Measurements from ENCODE around the gene TMCC3. TPM values are rescaled to one million over a fixed set of nuclear protein-coding genes. Genes with fewer than 3 reads are reported as not detected.
"Not testable (repeated sequence)": the region's sequence is repeated elsewhere in the genome, so short reads cannot be mapped to it uniquely, and the experiment has no call there.

TMCC3 gene
- total RNA-seq, 1 experiment from 2014 or later = 2.1 TPM

DNA sequence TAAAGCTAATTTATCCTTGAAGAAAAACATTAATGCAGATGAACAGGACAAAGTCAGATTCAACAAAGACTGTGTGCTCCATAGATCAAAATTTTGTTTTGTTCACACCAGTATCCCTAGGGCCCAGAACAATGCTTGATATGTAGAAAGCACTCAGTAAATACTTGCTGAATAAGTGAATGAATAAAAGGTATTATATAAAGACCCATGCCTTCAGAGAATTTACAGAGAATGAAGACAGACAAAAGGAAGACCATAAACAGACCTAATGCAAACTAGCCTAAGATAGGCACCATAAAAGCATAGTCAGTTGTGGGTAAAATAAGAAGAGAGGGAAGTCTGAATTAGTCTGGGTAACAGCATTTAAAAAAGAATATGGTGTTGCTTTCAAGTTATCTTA is 47.3 kb upstream of the TMCC3 start:
- ChIA-PET CTCF (no interaction called here), POLR2A (no interaction called here)
- Mint-ChIP-seq H3K36me3 (ENCODE audit: insufficient read depth, unreplicated experiment) (no peaks in the 10 kb centered on the region), H3K27me3 (ENCODE audit: insufficient read depth, unreplicated experiment) (no peaks in the 10 kb centered on the region), H3K9me3 (ENCODE audit: unreplicated experiment) (no peaks in the 10 kb centered on the region), H3K27ac (ENCODE audit: unreplicated experiment) (no peak overlapping the region), H3K4me1 (ENCODE audit: low read depth, unreplicated experiment) (no peaks in the 10 kb centered on the region), H3K4me3 (ENCODE audit: unreplicated experiment) (no peak overlapping the region)
- TF ChIP-seq, protein P1, sequence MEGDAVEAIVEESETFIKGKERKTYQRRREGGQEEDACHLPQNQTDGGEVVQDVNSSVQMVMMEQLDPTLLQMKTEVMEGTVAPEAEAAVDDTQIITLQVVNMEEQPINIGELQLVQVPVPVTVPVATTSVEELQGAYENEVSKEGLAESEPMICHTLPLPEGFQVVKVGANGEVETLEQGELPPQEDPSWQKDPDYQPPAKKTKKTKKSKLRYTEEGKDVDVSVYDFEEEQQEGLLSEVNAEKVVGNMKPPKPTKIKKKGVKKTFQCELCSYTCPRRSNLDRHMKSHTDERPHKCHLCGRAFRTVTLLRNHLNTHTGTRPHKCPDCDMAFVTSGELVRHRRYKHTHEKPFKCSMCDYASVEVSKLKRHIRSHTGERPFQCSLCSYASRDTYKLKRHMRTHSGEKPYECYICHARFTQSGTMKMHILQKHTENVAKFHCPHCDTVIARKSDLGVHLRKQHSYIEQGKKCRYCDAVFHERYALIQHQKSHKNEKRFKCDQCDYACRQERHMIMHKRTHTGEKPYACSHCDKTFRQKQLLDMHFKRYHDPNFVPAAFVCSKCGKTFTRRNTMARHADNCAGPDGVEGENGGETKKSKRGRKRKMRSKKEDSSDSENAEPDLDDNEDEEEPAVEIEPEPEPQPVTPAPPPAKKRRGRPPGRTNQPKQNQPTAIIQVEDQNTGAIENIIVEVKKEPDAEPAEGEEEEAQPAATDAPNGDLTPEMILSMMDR (IDR thresholded peaks at IDR 0.05; ENCODE audit: insufficient read depth in 1 of 2, low read depth in 1 of 2, low read length in 1 of 2, severe bottlenecking in 1 of 2, unreplicated experiment in 1 of 2) = no peak
- intact Hi-C loops (cut with micrococcal nuclease; ENCODE audit: unreplicated experiment) = no loop called here
- Histone ChIP-seq H3K4me1 (no peaks in the 10 kb centered on the region), H3K27me3 (replicated peaks; ENCODE audit: control insufficient read depth, insufficient read depth, low read length) (no peaks in the 10 kb centered on the region), H3K36me3 (ENCODE audit: control insufficient read depth, insufficient read depth, low read length) (no peaks in the 10 kb centered on the region), H3K9me3 (no peaks in the 10 kb centered on the region), H3K4me3 (ENCODE audit: low read depth, low read length) (no peak overlapping the region)
- BruUV-seq (replicated peaks) = no TSS peak
- DNase-seq = no peak

DNA sequence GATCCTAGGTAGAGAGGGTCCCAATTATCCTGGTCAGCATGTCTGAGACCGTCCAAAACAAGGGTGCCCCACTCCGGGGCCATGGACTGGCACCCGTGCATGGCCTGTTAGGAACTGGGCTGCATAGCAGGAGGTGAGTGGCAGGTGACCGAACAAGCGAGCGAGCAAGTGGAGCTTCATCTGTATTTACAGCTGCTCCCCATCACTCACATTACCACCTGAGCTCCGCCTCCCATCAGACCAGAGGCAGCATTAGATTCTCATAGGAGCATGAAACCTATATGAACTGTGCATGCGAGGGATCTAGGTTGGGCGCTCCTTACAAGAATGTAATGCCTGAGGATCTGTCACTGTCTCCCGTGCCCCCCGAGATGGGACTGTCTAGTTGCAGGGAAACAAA is 44.4 kb upstream of the TMCC3 start:
- Mint-ChIP-seq H3K4me1 (ENCODE audit: low read depth, unreplicated experiment) (no peaks in the 10 kb centered on the region), H3K27me3 (ENCODE audit: insufficient read depth, unreplicated experiment) (no peaks in the 10 kb centered on the region), H3K36me3 (ENCODE audit: insufficient read depth, unreplicated experiment) (no peaks in the 10 kb centered on the region), H3K9me3 (ENCODE audit: unreplicated experiment) (no peaks in the 10 kb centered on the region), H3K4me3 (ENCODE audit: unreplicated experiment) (no peak overlapping the region), H3K27ac (ENCODE audit: unreplicated experiment) (no peak overlapping the region)
- intact Hi-C loops (cut with micrococcal nuclease; ENCODE audit: unreplicated experiment) = no loop called here
- H3K4me1 ChIP-seq = peaks cover 11% of the 10 kb centered on the region
- CTCF ChIA-PET = no interaction called here
- H3K9me3 ChIP-seq = no peaks in the 10 kb centered on the region
- no peaks in the 10 kb centered on the region for H3K36me3 ChIP-seq (ENCODE audit: control insufficient read depth, insufficient read depth, low read length)
- POLR2A ChIA-PET = no interaction called here
- H3K4me3 ChIP-seq (ENCODE audit: low read depth, low read length) = no peak overlapping the region
- DNase-seq = no peak
- BruUV-seq (replicated peaks) = no TSS peak
- H3K27me3 ChIP-seq (replicated peaks; ENCODE audit: control insufficient read depth, insufficient read depth, low read length) = no peaks in the 10 kb centered on the region
- TF ChIP-seq, protein P1 (IDR thresholded peaks at IDR 0.05; ENCODE audit: insufficient read depth in 1 of 2, low read depth in 1 of 2, low read length in 1 of 2, severe bottlenecking in 1 of 2, unreplicated experiment in 1 of 2) = no peak

DNA sequence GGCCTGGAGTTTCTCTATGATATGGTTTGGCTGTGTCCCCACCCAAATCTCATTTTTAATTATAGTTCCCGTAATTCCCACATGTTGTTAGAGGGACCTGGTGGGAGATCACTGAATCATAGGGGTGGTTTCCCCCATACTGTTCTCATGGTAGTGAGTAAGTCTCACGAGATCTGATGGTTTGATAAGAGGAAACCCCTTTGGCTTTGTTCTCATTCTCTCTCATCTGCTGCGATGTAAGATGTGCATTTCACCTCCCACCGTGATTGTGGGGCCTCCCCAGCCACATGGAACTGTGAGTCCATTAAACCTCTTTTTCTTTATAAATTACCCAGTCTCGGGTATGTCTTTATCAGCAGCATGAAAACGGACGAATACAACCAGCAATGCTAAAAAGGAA is 42.5 kb upstream of the TMCC3 start:
- H3K4me3 Mint-ChIP-seq (ENCODE audit: unreplicated experiment); H3K27me3 Mint-ChIP-seq (ENCODE audit: insufficient read depth, unreplicated experiment); H3K27me3 ChIP-seq (replicated peaks; ENCODE audit: control insufficient read depth, insufficient read depth, low read length); intact Hi-C loops (cut with micrococcal nuclease; ENCODE audit: unreplicated experiment); BruUV-seq (replicated peaks); H3K4me1 Mint-ChIP-seq (ENCODE audit: low read depth, unreplicated experiment); H3K9me3 ChIP-seq; DNase-seq; POLR2A ChIA-PET; H3K36me3 Mint-ChIP-seq (ENCODE audit: insufficient read depth, unreplicated experiment); H3K27ac Mint-ChIP-seq (ENCODE audit: unreplicated experiment); H3K4me3 ChIP-seq (ENCODE audit: low read depth, low read length); CTCF ChIA-PET; H3K36me3 ChIP-seq (ENCODE audit: control insufficient read depth, insufficient read depth, low read length); H3K9me3 Mint-ChIP-seq (ENCODE audit: unreplicated experiment): not testable (repeated sequence)
- peaks cover 15% of the 10 kb centered on the region for H3K4me1 ChIP-seq

DNA sequence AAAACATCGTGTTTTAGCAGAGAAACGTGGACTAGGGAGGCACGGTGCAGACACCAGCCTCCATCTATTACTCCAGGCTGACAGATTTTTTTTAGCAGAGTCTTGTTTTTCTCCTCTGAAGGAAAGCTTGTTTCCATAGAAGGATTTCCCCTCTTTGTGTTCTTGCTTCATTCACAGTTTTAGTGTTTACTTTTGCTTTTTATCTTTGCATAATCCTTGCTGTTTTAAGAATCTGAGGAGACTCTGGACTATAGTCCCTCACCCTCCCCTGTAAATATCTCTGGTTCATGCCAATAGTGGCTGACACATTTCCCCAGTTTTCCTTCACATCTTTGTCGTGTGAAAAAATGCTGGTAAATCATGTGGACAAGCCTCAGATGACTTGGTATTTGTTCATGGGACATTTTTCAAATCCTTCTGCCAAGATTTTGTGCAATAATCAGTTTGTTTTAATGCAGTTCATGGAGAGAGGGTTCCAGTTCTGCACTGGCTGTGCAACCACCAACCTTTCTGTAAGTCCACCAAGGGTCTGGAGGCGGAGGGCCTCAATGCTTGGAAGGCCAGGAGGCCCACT is 39.9 kb upstream of the TMCC3 start:
- TF ChIP-seq, protein P1 (IDR thresholded peaks at IDR 0.05; ENCODE audit: insufficient read depth in 1 of 2, low read depth in 1 of 2, low read length in 1 of 2, severe bottlenecking in 1 of 2, unreplicated experiment in 1 of 2) = no peak
- intact Hi-C loops (cut with micrococcal nuclease; ENCODE audit: unreplicated experiment) = no loop called here
- Histone ChIP-seq H3K9me3 (no peaks in the 10 kb centered on the region), H3K4me3 (ENCODE audit: low read depth, low read length) (no peak overlapping the region), H3K4me1 (peaks cover 15% of the 10 kb centered on the region), H3K36me3 (ENCODE audit: control insufficient read depth, insufficient read depth, low read length) (no peaks in the 10 kb centered on the region), H3K27me3 (replicated peaks; ENCODE audit: control insufficient read depth, insufficient read depth, low read length) (no peaks in the 10 kb centered on the region)
- no peaks in the 10 kb centered on the region for H3K9me3 Mint-ChIP-seq (ENCODE audit: unreplicated experiment)
- POLR2A ChIA-PET = no interaction called here
- H3K27ac Mint-ChIP-seq (ENCODE audit: unreplicated experiment) = no peak overlapping the region
- peak in 1 of 2 experiments; percentile 35 for DNase-seq
- BruUV-seq (replicated peaks) = no TSS peak
- CTCF ChIA-PET = no interaction called here
- no peaks in the 10 kb centered on the region for H3K27me3 Mint-ChIP-seq (ENCODE audit: insufficient read depth, unreplicated experiment)
- H3K4me3 Mint-ChIP-seq (ENCODE audit: unreplicated experiment) = no peak overlapping the region
- H3K4me1 Mint-ChIP-seq (ENCODE audit: low read depth, unreplicated experiment) = no peaks in the 10 kb centered on the region
- no peaks in the 10 kb centered on the region for H3K36me3 Mint-ChIP-seq (ENCODE audit: insufficient read depth, unreplicated experiment)

All from Caco-2 (cell line).